Measurements from ENCODE around the gene MICALL2. TPM values are rescaled to one million over a fixed set of nuclear protein-coding genes. Genes with fewer than 3 reads are reported as not detected.

The MICALL2 gene
- polyA plus RNA-seq, 2 of the 4 experiments (the other 2 are of a cell fraction) = 6.1 to 20.6 TPM

- ChIA-PET POLR2A (no interaction called here), CTCF (interaction anchor here (1.1 to 16.1 kb wide), 6 partner anchors 9 to 207 kb away, joined by 5 to 218 read pairs (median 19); no protein-coding TSS in a partner anchor)
- ATAC-seq (no peak), FAIRE-seq (no peak), DNase-seq (ENCODE audit: low read depth in 1 of 2, low spot score in 1 of 2) (peak in 1 of 2 experiments; percentile 40)
- no peak for TF ChIP-seq FOXS1 (CRISPR knock-in tag; IDR thresholded peaks at IDR 0.05)
- TF ChIP-seq BCL3 (IDR thresholded peaks at IDR 0.05) = no peak
- TF ChIP-seq CHD4 (IDR thresholded peaks at IDR 0.05; ENCODE audit: borderline replicate concordance) = no peak
- TF ChIP-seq MAX (IDR thresholded peaks at IDR 0.05) = no peak
- no peak for TF ChIP-seq PHF8 (IDR thresholded peaks at IDR 0.05; ENCODE audit: borderline replicate concordance, low read depth)
- no peak for TF ChIP-seq CBX8 (IDR thresholded peaks at IDR 0.05)
- no peak for TF ChIP-seq E2F6 (IDR thresholded peaks at IDR 0.05; ENCODE audit: borderline replicate concordance, low read depth)
- no peak for TF ChIP-seq GATA3 (IDR thresholded peaks at IDR 0.05; ENCODE audit: borderline replicate concordance)
- no peak for TF ChIP-seq CBX2 (IDR thresholded peaks at IDR 0.05; ENCODE audit: borderline replicate concordance, low read depth)
- TF ChIP-seq EP300 (IDR thresholded peaks at IDR 0.05) = no peak
- TF ChIP-seq EHF (CRISPR knock-in tag; IDR thresholded peaks at IDR 0.05) = no peak
- TF ChIP-seq MAFK (IDR thresholded peaks at IDR 0.05; ENCODE audit: partially characterized antibody) = no peak
- no peak for TF ChIP-seq ATOH8 (CRISPR knock-in tag; IDR thresholded peaks at IDR 0.05; ENCODE audit: low read depth)
- TF ChIP-seq HOXA7 (CRISPR knock-in tag; IDR thresholded peaks at IDR 0.05) = no peak
- TF ChIP-seq POLR2A (IDR thresholded peaks at IDR 0.05; ENCODE audit: low read length) = no peak
- TF ChIP-seq ESRRA (IDR thresholded peaks at IDR 0.05; ENCODE audit: borderline replicate concordance, low read length) = no peak
- TF ChIP-seq NR3C1 (IDR thresholded peaks at IDR 0.05) = no peak
- no peak overlapping the region for H3K27ac ChIP-seq
- H3K9me3 ChIP-seq = peaks cover 9% of the 10 kb centered on the region
- no peak overlapping the region for H3K4me2 ChIP-seq
- WGBS (ENCODE audit: missing lambda C conversion rate) = 43% methylated on average over 18 of the region's 18 CpGs
- H3K4me1 ChIP-seq = peaks cover 14% of the 10 kb centered on the region; the same call in 2 of the 3 replicates
- no peak overlapping the region for H3K4me3 ChIP-seq
Measured at GRCh38 chr7:1401011-1401410, 58.3 kb downstream of the MICALL2 start.

- POLR2A ChIA-PET = no interaction called here
- 0 out of 3 replicates have a peak overlapping the region, but pooled peaks have one; percentile 18 for H3K4me2 ChIP-seq
Measured at GRCh38 chr7:1400371-1400770, 58.9 kb downstream of the MICALL2 start.

More at GRCh38 chr7:1400371-1400770, 58.9 kb downstream of the MICALL2 start:
- Histone ChIP-seq H3K27ac (no peak overlapping the region), H3K4me1 (peaks cover 14% of the 10 kb centered on the region; the same call in 2 of the 3 replicates), H3K9me3 (peaks cover 9% of the 10 kb centered on the region), H3K4me3 (no peak overlapping the region)
- no peak for DNase-seq (ENCODE audit: low read depth in 1 of 2, low spot score in 1 of 2)
- FAIRE-seq = no peak
- TF ChIP-seq BCL3 (IDR thresholded peaks at IDR 0.05) = no peak
- no peak for TF ChIP-seq NR3C1 (IDR thresholded peaks at IDR 0.05)
- 0 out of 6 replicates have a peak, but pooled peaks of 1 of the 2 experiments have one; percentile 8 for ATAC-seq
- CTCF ChIA-PET = interaction anchor here (1.1 to 16.1 kb wide), 5 partner anchors 10 to 206 kb away, joined by 4 to 218 read pairs (median 30); no protein-coding TSS in a partner anchor
- 29% methylated on average over 11 of the region's 11 CpGs for WGBS (ENCODE audit: missing lambda C conversion rate)

Data from A549 (cell line).